B cell (primary cell): Measurements from ENCODE around the gene FXYD2.

Experiments used
- EZH2 ChIP-seq: IDR thresholded peaks from 2 replicates; pipeline ENCODE4 v1.6.1; 2012; ENCODE audit warnings: borderline replicate concordance, low read depth, mild to moderate bottlenecking, moderate library complexity, low read length; ENCODE audit not compliant: insufficient read depth, poor library complexity, severe bottlenecking
- TF ChIP-seq, protein P1 (sequence below): fragments of 200-600 bp; IDR thresholded peaks from one replicate; pipeline ENCODE4 v1.8.0; 2022; ENCODE audit warnings: antibody characterized with exemption, mild to moderate bottlenecking

DNA sequence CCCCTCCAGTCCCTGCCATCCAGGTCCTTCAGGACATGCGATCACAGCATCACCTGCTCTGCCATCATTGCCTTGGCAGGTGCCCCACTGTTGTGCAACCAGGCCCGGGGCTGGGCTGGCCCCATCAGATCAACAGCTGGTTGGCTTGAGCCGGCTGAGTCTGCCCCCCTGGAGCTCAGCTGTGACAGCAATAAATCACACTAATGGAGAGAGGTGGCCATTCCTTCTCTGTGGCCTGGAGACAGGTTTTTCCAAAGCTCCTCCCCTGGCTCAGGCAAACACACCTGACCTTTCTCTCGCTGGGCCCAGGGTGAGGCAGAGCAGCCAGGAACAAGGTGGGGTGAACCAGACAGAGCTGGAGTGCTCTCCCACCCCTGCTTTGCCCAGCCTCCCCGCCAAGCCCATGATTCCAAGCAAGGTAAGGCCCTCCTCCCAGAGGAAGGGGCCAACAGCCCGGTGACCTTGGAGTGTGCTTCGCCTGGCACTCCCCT, 8.9 kb upstream of the FXYD2 start:
- TF ChIP-seq, protein P1, sequence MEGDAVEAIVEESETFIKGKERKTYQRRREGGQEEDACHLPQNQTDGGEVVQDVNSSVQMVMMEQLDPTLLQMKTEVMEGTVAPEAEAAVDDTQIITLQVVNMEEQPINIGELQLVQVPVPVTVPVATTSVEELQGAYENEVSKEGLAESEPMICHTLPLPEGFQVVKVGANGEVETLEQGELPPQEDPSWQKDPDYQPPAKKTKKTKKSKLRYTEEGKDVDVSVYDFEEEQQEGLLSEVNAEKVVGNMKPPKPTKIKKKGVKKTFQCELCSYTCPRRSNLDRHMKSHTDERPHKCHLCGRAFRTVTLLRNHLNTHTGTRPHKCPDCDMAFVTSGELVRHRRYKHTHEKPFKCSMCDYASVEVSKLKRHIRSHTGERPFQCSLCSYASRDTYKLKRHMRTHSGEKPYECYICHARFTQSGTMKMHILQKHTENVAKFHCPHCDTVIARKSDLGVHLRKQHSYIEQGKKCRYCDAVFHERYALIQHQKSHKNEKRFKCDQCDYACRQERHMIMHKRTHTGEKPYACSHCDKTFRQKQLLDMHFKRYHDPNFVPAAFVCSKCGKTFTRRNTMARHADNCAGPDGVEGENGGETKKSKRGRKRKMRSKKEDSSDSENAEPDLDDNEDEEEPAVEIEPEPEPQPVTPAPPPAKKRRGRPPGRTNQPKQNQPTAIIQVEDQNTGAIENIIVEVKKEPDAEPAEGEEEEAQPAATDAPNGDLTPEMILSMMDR = no peak
- TF ChIP-seq EZH2 = no peak
